GM18502 (cell line): ENCODE measurements around the gene PCSK5.

ENCODE experiments used
- ATAC-seq: cut with Tn5 transposase; IDR thresholded peaks from one replicate; pipeline ENCODE4 v1.9.1; 2021; ENCODE audit warnings: mild to moderate bottlenecking; ENCODE audit not compliant: unreplicated experiment, poor library complexity

Gene PCSK5

GRCh38 chr9:75997206-75997605 is 106.7 kb downstream of the PCSK5 start:
- no peak for ATAC-seq

GRCh38 chr9:75998096-75998780 is 107.8 kb downstream of the PCSK5 start:
- ATAC-seq: no peak

GRCh38 chr9:76001459-76001858 is 111.0 kb downstream of the PCSK5 start:
- ATAC-seq: no peak

GRCh38 chr9:76003041-76003440 is 112.6 kb downstream of the PCSK5 start:
- ATAC-seq: no peak

DNA sequence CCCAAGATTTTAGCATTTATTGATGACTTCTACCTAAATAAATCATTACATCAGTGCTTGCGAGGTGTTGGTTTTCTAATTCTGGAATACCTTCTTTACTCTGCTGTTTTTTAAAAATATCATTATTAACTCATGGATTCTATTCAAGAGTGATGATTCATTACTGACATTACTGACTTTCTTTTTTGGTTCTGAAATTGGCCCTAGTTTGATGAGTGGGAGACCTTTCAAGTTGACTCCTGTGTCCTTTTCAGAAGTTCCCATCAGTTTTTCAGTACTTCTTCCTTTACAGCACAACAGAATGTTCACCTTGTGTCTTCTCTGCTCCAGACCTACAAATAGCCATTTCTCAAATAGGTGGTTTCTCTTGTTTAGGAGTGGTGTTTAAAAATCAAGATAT is 114.1 kb downstream of the PCSK5 start:
- ATAC-seq: peak; percentile 79

DNA sequence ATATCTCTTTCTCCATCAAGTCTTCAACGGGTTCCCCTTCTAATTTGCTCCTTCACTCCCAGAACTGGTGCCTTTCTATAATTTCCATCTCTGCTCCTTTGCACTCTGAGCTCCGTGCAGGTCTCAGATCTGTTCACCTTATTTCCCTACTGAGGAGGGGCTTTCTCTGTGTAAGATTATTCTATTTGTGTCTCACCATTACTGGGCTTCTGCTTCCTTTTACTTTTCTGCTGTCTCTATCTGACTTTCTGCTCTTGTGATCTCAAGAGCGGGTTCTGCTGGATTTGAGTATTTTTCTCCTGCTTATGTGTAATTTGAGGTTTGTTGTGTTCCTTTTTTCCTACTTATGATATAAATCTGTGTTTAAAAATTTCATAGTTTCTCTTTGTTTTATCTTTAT is 117.5 kb downstream of the PCSK5 start:
- no peak for ATAC-seq

GRCh38 chr9:76013809-76014208 is 123.3 kb downstream of the PCSK5 start:
- no peak for ATAC-seq

DNA sequence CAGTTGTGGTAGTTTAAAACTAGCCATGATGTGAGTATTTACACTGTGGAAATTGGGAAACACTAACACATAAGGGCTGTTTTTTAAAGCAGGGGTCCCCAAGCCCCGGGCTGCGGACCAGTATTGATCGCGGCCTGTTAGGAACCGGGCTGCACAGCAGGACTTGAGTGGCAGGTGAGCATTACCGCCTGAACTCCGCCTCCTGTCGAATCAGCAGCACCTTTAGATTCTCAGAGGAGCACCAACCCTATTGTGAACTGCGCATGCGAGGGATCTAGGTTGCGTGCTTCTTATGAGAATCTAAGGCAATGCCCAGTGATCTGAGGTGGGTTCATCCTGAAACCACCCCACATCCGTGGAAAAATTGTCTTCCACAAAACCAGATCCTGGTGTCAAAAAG is 127.8 kb downstream of the PCSK5 start:
- no peak for ATAC-seq

DNA sequence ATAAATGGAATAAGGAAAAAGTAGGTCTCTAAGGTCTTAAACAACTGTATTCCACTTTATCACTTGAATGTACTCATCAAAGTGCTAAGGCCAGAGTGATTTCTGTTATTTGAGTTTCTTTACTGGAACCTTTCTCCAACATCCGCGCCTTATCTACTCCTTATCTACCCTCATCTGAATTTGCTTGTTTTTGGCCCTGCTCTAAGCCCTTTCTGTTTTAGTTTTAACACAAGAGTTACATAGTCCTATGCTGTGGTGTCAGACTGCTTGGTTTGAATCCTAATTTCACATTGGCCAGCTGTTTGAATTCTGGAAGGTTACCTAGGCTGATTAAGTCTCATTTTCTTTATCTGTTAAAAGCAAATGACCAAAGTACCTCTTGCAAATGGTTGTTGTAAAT is 128.3 kb downstream of the PCSK5 start:
- ATAC-seq: no peak

GRCh38 chr9:76020652-76021051 is 130.2 kb downstream of the PCSK5 start:
- no peak for ATAC-seq

DNA sequence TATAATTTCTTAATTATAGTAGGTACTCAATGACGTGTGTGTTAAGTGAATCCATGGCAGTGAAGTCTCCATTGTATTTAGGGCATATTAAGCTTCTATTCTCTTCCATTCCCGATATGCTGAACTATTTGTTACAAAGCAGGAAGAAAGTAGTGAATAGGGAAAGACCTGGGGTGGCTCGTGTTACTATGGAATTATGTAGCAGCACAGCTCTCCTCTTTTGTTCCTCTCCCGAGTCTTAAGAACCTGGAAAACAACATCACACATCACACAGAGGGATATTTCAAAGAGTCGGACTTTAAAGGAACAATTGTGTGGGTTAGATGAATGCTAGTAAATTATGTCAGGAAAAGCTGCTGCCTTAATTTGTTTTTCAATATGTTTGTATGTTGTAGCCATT is 131.8 kb downstream of the PCSK5 start:
- no peak for ATAC-seq

DNA sequence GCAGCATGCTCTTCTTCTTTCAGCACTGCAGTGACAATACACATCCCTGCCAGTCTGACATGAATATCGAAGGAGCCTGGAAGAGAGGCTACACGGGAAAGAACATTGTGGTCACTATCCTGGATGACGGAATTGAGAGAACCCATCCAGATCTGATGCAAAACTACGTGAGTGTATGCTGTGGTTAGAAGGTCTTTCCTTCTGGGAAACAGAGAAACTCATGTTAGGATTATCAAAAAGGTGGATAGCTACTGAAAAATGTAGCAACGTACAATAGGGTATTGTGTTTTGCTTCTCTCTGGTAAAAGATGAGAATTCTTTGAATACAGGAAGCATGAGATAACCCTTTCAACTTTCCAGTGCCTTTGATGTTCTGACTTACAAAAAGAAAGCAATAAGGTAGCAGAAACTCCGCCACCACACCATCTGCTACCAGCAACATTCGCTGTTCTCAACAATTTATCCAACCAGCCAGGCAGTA is 133.3 kb downstream of the PCSK5 start:
- no peak for ATAC-seq

GRCh38 chr9:76025286-76025685 is 134.8 kb downstream of the PCSK5 start:
- ATAC-seq: no peak

- ATAC-seq: no peak
Observed at GRCh38 chr9:76026796-76027195, 136.3 kb downstream of the PCSK5 start.

- ATAC-seq: no peak
Observed at GRCh38 chr9:76027416-76027815, 136.9 kb downstream of the PCSK5 start.

DNA sequence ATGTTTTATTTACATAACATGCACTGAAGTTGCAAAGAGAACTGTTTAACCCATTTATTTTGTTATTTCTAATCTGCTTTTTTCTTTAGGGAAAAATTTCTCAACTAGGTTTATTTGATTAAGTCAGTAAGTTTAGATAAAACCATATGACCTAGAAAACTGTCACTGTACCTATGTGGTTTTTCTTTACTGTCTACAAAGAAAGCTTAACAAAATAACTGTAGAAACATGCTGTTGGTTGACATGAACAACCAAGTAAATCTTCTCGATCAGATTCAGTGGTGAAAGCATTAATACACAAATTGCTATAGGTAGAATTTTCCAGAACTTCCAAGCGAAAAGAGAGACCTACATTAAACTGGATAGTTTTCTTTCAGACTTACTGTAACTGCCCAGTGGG is 137.4 kb downstream of the PCSK5 start:
- no peak for ATAC-seq

DNA sequence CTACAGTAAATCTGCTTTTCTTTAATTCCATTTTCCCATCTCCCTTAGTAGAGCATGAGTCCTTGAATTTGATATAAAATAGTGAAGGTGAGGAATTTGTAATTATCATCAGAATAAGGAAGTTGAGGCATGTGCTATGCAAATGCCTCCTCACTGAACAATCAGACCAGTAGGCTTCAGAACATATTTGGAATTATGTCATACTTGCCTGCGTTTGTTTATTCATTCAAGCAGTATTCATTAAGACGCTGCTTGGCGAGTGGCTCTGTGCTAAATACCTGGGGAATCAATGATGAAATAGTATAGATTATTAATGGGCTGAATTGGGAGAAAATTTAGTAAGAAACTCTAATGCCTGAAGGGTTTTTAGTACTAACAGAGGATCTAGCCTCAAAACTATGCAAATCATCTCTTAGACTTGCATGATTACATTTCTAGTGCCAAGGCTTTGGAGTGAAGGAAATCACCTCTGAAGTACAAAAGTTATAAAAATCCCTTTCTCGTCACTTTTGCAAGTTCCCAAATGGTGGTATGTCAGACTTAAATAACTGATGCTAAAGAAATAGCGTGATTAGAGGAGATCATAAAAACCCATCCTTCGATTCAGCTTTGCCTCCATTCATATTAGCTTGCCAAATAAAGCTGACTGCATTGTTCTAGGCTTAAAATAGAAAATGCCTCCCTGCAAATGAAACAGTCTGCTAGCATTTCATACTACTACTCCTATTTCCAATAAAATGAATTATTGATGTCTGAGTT is 141.7 kb downstream of the PCSK5 start:
- no peak for ATAC-seq

GRCh38 chr9:76032797-76033373 is 142.4 kb downstream of the PCSK5 start:
- ATAC-seq: no peak

- no peak for ATAC-seq
Observed at GRCh38 chr9:76034049-76034448, 143.6 kb downstream of the PCSK5 start.

GRCh38 chr9:76036762-76037161 is 146.3 kb downstream of the PCSK5 start:
- ATAC-seq: no peak

- ATAC-seq: no peak
Observed at GRCh38 chr9:76037587-76038225, 147.2 kb downstream of the PCSK5 start.
